K562 (cell line): ENCODE results near the gene METTL25B. TPM values are rescaled to one million over a fixed set of nuclear protein-coding genes. Genes with fewer than 3 reads are reported as not detected.

Experiments used
- CBX3 ChIP-seq, 2 experiments: IDR thresholded peaks; 1 replicate in 1 of 2; 2 replicates in 1 of 2; pipeline ENCODE4 v1.6.1; 2012; ENCODE audit warnings: inconsistent platforms in 2 of 2, low read length in 2 of 2, borderline replicate concordance in 1 of 2, control low read depth in 1 of 2
- ESRRA ChIP-seq: fragments of 450-650 bp; IDR thresholded peaks from 2 replicates; pipeline ENCODE4 v1.6.1; 2014; ENCODE audit warnings: low read depth, mild to moderate bottlenecking, moderate library complexity, borderline replicate concordance
- PHF20 ChIP-seq: fragments of 450-650 bp; IDR thresholded peaks from 2 replicates; pipeline ENCODE4 v1.6.1; 2018; ENCODE audit not compliant: partially characterized antibody
- PML ChIP-seq: IDR thresholded peaks from 2 replicates; pipeline ENCODE4 v1.6.1; 2012; ENCODE audit warnings: low read length, inconsistent platforms
- PURB ChIP-seq: sonication (generic); formaldehyde crosslinking; IDR thresholded peaks from 2 replicates; pipeline ENCODE4 v1.9.0; 2021; ENCODE audit warnings: low read depth, mild to moderate bottlenecking, missing genetic modification reagents
- RBBP5 ChIP-seq: fragments of 200-600 bp; sonication (generic); IDR thresholded peaks from 2 replicates; pipeline ENCODE4 v1.6.1; 2012; ENCODE audit warnings: borderline replicate concordance, mild to moderate bottlenecking, low read length, control low read depth, inconsistent platforms; ENCODE audit not compliant: insufficient read depth, poor library complexity, severe bottlenecking
- ZFP36 ChIP-seq: fragments of 150-350 bp; IDR thresholded peaks from 2 replicates; pipeline ENCODE4 v1.6.1; 2018; ENCODE audit warnings: low read length, low read depth; ENCODE audit not compliant: partially characterized antibody
- polyA plus RNA-seq, 8 experiments: library from polyadenylated mRNA; depleted of rRNA in 4 of 8; stranded (reverse) in 5 of 8; unstranded in 3 of 8; fragments of >200 nt; fragmentation: Nextera tagmentation in 2 of 8; fragmentation: Illumina TruSeq in 1 of 8; extraction: Ambion mirVana in 2 of 8; extraction: Trizol in 1 of 8; gene quantifications; 2 replicates each; pipeline versions ENCODE4 v1.2.1 to v1.2.3, GENCODE V29; 2011 to 2014; ENCODE audit warnings: inconsistent platforms in 1 of 8, missing spikeins in 1 of 8
- total RNA-seq, 7 experiments: library from RNA; depleted of rRNA in 6 of 7; stranded (reverse); fragments of >200 nt in 6 of 7; fragmentation: Illumina TruSeq in 2 of 7; extraction: Trizol in 2 of 7; gene quantifications; 2 replicates each; pipeline versions ENCODE4 v1.2.1 to v1.2.3, GENCODE V29; 2011 to 2021; ENCODE audit warnings: low replicate concordance in 1 of 7
- TF ChIP-seq, protein P1 (sequence below): fragments of 450-650 bp; IDR thresholded peaks from 2 replicates; pipeline ENCODE4 v1.6.1; 2017; ENCODE audit warnings: antibody characterized with exemption, mild to moderate bottlenecking
- TF ChIP-seq, protein P2 (sequence below): fragments of 250-450 bp; sonication (Bioruptor Pico); IDR thresholded peaks from 2 replicates; pipeline ENCODE4 v1.8.0; 2021; ENCODE audit warnings: moderate library complexity, mild to moderate bottlenecking, inconsistent platforms

Gene METTL25B
- total and polyA plus RNA-seq, 9 of the 15 experiments (the other 6 are each of a cell fraction or from before 2014, with no cell fraction given), result 7.7 to 48.3 (median 33.1) TPM

DNA sequence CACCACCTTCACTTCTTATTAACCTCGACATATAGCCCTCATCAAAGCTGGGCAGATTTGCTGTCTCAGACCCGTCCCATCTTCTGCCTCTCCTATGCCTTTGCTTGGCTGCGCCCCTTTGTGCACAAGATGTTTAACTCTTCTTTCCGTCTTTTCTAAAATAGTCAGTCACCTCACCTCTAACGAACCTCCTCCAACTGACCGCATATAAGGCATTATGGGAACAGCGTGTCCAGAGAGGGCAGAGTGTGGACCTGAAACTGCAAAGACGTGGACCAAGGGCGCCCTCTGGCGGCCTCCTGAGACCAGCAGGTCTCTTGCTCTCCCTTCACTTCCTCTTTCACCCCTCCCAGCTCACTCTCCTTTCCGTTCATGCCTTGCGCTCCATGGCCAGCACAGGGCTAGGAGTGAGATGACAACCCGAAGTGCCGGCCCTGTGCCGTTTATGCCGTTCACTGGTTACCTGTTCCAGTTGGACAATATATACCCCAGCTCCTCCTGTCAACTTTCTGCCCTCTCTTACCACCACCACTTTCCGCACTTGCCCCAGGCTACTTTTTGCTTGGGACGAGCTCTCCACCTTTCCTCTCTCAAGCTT, 2.5 kb upstream of the METTL25B start (continued):
- peak; percentile 43; the same call in 1 of the 2 replicates for TF ChIP-seq PML
- TF ChIP-seq RBBP5, result peak; percentile 5
- TF ChIP-seq, protein P1, sequence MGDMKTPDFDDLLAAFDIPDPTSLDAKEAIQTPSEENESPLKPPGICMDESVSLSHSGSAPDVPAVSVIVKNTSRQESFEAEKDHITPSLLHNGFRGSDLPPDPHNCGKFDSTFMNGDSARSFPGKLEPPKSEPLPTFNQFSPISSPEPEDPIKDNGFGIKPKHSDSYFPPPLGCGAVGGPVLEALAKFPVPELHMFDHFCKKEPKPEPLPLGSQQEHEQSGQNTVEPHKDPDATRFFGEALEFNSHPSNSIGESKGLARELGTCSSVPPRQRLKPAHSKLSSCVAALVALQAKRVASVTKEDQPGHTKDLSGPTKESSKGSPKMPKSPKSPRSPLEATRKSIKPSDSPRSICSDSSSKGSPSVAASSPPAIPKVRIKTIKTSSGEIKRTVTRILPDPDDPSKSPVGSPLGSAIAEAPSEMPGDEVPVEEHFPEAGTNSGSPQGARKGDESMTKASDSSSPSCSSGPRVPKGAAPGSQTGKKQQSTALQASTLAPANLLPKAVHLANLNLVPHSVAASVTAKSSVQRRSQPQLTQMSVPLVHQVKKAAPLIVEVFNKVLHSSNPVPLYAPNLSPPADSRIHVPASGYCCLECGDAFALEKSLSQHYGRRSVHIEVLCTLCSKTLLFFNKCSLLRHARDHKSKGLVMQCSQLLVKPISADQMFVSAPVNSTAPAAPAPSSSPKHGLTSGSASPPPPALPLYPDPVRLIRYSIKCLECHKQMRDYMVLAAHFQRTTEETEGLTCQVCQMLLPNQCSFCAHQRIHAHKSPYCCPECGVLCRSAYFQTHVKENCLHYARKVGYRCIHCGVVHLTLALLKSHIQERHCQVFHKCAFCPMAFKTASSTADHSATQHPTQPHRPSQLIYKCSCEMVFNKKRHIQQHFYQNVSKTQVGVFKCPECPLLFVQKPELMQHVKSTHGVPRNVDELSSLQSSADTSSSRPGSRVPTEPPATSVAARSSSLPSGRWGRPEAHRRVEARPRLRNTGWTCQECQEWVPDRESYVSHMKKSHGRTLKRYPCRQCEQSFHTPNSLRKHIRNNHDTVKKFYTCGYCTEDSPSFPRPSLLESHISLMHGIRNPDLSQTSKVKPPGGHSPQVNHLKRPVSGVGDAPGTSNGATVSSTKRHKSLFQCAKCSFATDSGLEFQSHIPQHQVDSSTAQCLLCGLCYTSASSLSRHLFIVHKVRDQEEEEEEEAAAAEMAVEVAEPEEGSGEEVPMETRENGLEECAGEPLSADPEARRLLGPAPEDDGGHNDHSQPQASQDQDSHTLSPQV, result peak; percentile 90
- TF ChIP-seq ZFP36, result peak; percentile 55
- TF ChIP-seq, protein P2, sequence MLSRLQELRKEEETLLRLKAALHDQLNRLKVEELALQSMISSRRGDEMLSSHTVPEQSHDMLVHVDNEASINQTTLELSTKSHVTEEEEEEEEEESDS (CRISPR knock-in tag), result no peak
- TF ChIP-seq CBX3 (IDR thresholded peaks at IDR 0.05; ENCODE audit: borderline replicate concordance in 1 of 2, low read length in 2 of 2), result peak in 1 of 2 experiments; percentile 90; a peak in 2 of 3 replicates
- no peak for TF ChIP-seq PURB
- TF ChIP-seq ESRRA, result peak; percentile 84; the same call in 1 of the 2 replicates
- peak; percentile 36 for TF ChIP-seq PHF20
